Measurements from ENCODE around the gene TP53TG5.

Gene TP53TG5

DNA sequence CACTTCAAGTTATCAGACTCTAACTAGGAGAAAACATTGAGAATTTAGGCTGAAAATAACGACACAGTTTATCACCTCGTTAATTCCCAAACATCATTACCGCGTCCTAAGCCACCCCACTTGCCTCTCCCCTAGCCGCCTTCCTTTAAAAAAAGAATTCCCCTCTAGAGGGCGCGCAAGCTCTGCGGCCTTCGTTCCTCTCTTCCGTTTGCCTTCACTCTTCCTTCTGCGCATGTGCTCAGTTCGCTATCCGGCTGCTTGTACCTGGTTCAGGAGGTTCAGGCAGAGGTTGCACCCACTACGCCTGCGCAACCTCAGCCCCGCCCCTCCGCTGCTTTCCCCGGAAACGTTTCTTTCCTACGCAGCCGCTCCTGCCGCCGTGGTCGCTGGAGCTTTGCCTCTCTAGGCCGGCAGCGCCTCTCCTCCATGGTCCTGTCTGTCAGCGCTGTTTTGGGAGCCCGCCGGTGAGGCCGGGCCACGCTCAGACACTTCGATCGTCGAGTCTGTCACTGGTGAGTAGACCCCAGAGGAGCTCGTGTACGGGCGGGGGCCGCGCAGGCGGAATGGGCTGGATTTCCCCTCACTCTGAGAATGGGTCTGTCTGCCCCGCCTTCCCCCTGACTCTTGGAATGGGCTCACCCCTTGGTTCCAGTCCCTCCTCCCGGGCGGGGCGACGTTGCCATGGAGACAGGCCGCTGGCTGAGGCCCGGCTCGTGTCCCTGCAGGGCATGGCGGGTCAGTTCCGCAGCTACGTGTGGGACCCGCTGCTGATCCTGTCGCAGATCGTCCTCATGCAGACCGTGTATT lies 15.1 kb downstream of the TP53TG5 start, which contains the start of gene SYS1 (continued):
- TF ChIP-seq ZNF791 (tag by site-specific recombination; IDR thresholded peaks at IDR 0.05) = no peak
- TF ChIP-seq ZFHX2 (tag by site-specific recombination; conservative IDR thresholded peaks at IDR 0.05) = peak; percentile 85
- no peak for TF ChIP-seq ZSCAN16 (tag by site-specific recombination; IDR thresholded peaks at IDR 0.05)
- TF ChIP-seq, protein P1, sequence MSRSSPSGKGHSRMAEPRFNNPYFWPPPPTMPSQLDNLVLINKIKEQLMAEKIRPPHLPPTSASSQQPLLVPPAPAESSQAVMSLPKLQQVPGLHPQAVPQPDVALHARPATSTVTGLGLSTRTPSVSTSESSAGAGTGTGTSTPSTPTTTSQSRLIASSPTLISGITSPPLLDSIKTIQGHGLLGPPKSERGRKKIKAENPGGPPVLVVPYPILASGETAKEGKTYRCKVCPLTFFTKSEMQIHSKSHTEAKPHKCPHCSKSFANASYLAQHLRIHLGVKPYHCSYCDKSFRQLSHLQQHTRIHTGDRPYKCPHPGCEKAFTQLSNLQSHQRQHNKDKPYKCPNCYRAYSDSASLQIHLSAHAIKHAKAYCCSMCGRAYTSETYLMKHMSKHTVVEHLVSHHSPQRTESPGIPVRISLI (tag by site-specific recombination; IDR thresholded peaks at IDR 0.05) = peak; percentile 79; the same call in 1 of the 2 replicates
- TF ChIP-seq, protein P2, sequence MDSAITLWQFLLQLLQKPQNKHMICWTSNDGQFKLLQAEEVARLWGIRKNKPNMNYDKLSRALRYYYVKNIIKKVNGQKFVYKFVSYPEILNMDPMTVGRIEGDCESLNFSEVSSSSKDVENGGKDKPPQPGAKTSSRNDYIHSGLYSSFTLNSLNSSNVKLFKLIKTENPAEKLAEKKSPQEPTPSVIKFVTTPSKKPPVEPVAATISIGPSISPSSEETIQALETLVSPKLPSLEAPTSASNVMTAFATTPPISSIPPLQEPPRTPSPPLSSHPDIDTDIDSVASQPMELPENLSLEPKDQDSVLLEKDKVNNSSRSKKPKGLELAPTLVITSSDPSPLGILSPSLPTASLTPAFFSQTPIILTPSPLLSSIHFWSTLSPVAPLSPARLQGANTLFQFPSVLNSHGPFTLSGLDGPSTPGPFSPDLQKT (IDR thresholded peaks at IDR 0.05; ENCODE audit: borderline replicate concordance, low read depth, low read length) = no peak
- TF ChIP-seq ZNF157 (tag by site-specific recombination; IDR thresholded peaks at IDR 0.05) = no peak
- TF ChIP-seq, protein P3, sequence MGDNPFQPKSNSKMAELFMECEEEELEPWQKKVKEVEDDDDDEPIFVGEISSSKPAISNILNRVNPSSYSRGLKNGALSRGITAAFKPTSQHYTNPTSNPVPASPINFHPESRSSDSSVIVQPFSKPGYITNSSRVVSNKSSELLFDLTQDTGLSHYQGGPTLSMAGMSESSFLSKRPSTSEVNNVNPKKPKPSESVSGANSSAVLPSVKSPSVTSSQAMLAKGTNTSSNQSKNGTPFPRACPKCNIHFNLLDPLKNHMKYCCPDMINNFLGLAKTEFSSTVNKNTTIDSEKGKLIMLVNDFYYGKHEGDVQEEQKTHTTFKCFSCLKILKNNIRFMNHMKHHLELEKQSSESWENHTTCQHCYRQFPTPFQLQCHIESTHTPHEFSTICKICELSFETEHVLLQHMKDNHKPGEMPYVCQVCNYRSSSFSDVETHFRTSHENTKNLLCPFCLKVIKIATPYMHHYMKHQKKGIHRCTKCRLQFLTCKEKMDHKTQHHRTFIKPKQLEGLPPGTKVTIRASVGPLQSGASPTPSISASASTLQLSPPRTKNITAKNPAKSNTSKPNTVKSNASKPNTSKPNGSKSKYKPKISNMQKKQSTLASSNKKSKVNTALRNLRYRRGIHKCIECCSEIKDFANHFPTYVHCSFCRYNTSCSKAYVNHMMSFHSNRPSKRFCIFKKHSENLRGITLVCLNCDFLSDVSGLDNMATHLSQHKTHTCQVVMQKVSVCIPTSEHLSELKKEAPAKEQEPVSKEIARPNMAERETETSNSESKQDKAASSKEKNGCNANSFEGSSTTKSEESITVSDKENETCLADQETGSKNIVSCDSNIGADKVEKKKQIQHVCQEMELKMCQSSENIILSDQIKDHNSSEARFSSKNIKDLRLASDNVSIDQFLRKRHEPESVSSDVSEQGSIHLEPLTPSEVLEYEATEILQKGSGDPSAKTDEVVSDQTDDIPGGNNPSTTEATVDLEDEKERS (tag by site-specific recombination; IDR thresholded peaks at IDR 0.05) = no peak
- peak; percentile 63 for TF ChIP-seq KLF1 (tag by site-specific recombination; IDR thresholded peaks at IDR 0.05)
- TF ChIP-seq ZNF366 (tag by site-specific recombination; conservative IDR thresholded peaks at IDR 0.05) = peak; percentile 77
- no peak for TF ChIP-seq ZNF37A (tag by site-specific recombination; IDR thresholded peaks at IDR 0.05)
- TF ChIP-seq, protein P4, sequence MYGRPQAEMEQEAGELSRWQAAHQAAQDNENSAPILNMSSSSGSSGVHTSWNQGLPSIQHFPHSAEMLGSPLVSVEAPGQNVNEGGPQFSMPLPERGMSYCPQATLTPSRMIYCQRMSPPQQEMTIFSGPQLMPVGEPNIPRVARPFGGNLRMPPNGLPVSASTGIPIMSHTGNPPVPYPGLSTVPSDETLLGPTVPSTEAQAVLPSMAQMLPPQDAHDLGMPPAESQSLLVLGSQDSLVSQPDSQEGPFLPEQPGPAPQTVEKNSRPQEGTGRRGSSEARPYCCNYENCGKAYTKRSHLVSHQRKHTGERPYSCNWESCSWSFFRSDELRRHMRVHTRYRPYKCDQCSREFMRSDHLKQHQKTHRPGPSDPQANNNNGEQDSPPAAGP (tag by site-specific recombination; IDR thresholded peaks at IDR 0.05) = peak; percentile 89
- TF ChIP-seq ZNF302 (tag by site-specific recombination; IDR thresholded peaks at IDR 0.05; ENCODE audit: low read depth) = no peak
- TF ChIP-seq ZNF664 (tag by site-specific recombination; IDR thresholded peaks at IDR 0.05) = no peak
- TF ChIP-seq ZNF776 (tag by site-specific recombination; IDR thresholded peaks at IDR 0.05; ENCODE audit: borderline replicate concordance) = no peak
- peak; percentile 46 for TF ChIP-seq ZNF2 (tag by site-specific recombination; IDR thresholded peaks at IDR 0.05)
- TF ChIP-seq ZNF654 (tag by site-specific recombination; IDR thresholded peaks at IDR 0.05; ENCODE audit: low read depth) = peak; percentile 97
- TF ChIP-seq, protein P5, sequence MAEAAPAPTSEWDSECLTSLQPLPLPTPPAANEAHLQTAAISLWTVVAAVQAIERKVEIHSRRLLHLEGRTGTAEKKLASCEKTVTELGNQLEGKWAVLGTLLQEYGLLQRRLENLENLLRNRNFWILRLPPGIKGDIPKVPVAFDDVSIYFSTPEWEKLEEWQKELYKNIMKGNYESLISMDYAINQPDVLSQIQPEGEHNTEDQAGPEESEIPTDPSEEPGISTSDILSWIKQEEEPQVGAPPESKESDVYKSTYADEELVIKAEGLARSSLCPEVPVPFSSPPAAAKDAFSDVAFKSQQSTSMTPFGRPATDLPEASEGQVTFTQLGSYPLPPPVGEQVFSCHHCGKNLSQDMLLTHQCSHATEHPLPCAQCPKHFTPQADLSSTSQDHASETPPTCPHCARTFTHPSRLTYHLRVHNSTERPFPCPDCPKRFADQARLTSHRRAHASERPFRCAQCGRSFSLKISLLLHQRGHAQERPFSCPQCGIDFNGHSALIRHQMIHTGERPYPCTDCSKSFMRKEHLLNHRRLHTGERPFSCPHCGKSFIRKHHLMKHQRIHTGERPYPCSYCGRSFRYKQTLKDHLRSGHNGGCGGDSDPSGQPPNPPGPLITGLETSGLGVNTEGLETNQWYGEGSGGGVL (tag by site-specific recombination; IDR thresholded peaks at IDR 0.05) = no peak
- TF ChIP-seq ZNF701 (tag by site-specific recombination; IDR thresholded peaks at IDR 0.05) = no peak
- TF ChIP-seq KLF7 (tag by site-specific recombination; IDR thresholded peaks at IDR 0.05; ENCODE audit: borderline replicate concordance) = no peak
- no peak for TF ChIP-seq ZNF747 (tag by site-specific recombination; IDR thresholded peaks at IDR 0.05)
- peak; percentile 90 for TF ChIP-seq SP3 (tag by site-specific recombination; IDR thresholded peaks at IDR 0.05)
- no peak for TF ChIP-seq ZNF423 (tag by site-specific recombination; IDR thresholded peaks at IDR 0.05)
- TF ChIP-seq ZNF175 (tag by site-specific recombination; IDR thresholded peaks at IDR 0.05) = no peak
- TF ChIP-seq ZNF335 (tag by site-specific recombination; conservative IDR thresholded peaks at IDR 0.05) = peak; percentile 95
- 0 out of 2 replicates have a peak, but pooled peaks have one; percentile 55 for TF ChIP-seq TRIM28 (IDR thresholded peaks at IDR 0.05; ENCODE audit: borderline replicate concordance, low read length)
- peak; percentile 89 for TF ChIP-seq ZNF629 (tag by site-specific recombination; IDR thresholded peaks at IDR 0.05)
- no peak for TF ChIP-seq ZNF473 (tag by site-specific recombination; IDR thresholded peaks at IDR 0.05)
- TF ChIP-seq ZNF248 (tag by site-specific recombination; IDR thresholded peaks at IDR 0.05) = no peak
- TF ChIP-seq IKZF3 (tag by site-specific recombination; IDR thresholded peaks at IDR 0.05) = peak; percentile 84
- TF ChIP-seq, protein P6, sequence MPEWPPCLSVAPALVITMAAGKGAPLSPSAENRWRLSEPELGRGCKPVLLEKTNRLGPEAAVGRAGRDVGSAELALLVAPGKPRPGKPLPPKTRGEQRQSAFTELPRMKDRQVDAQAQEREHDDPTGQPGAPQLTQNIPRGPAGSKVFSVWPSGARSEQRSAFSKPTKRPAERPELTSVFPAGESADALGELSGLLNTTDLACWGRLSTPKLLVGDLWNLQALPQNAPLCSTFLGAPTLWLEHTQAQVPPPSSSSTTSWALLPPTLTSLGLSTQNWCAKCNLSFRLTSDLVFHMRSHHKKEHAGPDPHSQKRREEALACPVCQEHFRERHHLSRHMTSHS (tag by site-specific recombination; IDR thresholded peaks at IDR 0.05) = no peak
- TF ChIP-seq, protein P7, sequence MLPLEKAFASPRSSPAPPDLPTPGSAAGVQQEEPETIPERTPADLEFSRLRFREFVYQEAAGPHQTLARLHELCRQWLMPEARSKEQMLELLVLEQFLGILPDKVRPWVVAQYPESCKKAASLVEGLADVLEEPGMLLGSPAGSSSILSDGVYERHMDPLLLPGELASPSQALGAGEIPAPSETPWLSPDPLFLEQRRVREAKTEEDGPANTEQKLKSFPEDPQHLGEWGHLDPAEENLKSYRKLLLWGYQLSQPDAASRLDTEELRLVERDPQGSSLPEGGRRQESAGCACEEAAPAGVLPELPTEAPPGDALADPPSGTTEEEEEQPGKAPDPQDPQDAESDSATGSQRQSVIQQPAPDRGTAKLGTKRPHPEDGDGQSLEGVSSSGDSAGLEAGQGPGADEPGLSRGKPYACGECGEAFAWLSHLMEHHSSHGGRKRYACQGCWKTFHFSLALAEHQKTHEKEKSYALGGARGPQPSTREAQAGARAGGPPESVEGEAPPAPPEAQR (tag by site-specific recombination; IDR thresholded peaks at IDR 0.05) = no peak

All from HEK293 (cell line).